BLaER1 treated with 17β-estradiol and CSF1 and Interleukin-3, amounts not matched to agents 10 nM and 100 nM (cell line): ENCODE data around the gene ZNF320.
"Not testable (repeated sequence)": the region's sequence is repeated elsewhere in the genome, so short reads cannot be mapped to it uniquely, and the experiment has no call there.

ENCODE experiments used
- H3K27ac ChIP-seq, 11 experiments: shearing (Covaris generic); formaldehyde crosslinking; 2 replicates each; pipeline ENCODE4 v1.8.1; 2022
- H3K27me3 ChIP-seq, 11 experiments: shearing (Covaris generic); formaldehyde crosslinking; 2 replicates each; pipeline ENCODE4 v1.8.1; 2022
- H3K36me3 ChIP-seq, 11 experiments: shearing (Covaris generic); formaldehyde crosslinking; 2 replicates each; pipeline ENCODE4 v1.8.1; 2022
- H3K4me1 ChIP-seq, 10 experiments: shearing (Covaris generic); formaldehyde crosslinking; 2 replicates each; pipeline ENCODE4 v1.8.1; 2022
- H3K4me2 ChIP-seq, 11 experiments: shearing (Covaris generic); formaldehyde crosslinking; 2 replicates each; pipeline ENCODE4 v1.8.1; 2022
- H3K4me3 ChIP-seq, 10 experiments: shearing (Covaris generic); formaldehyde crosslinking; 2 replicates each; pipeline ENCODE4 v1.8.1; 2022
- H3K9ac ChIP-seq, 11 experiments: shearing (Covaris generic); formaldehyde crosslinking; 2 replicates each; pipeline ENCODE4 v1.8.1; 2022
- H3K9me3 ChIP-seq, 11 experiments: shearing (Covaris generic); formaldehyde crosslinking; replicated peaks in 1 of 11; 2 replicates each; pipeline ENCODE4 v1.8.1; 2022
- H4K20me1 ChIP-seq, 11 experiments: shearing (Covaris generic); formaldehyde crosslinking; 2 replicates each; pipeline ENCODE4 v1.8.1; 2022
- Cebpa-rat ChIP-seq, 11 experiments: shearing (Covaris generic); IDR thresholded peaks; 2 replicates each; pipeline ENCODE4 v1.8.1; 2022

Gene ZNF320

DNA sequence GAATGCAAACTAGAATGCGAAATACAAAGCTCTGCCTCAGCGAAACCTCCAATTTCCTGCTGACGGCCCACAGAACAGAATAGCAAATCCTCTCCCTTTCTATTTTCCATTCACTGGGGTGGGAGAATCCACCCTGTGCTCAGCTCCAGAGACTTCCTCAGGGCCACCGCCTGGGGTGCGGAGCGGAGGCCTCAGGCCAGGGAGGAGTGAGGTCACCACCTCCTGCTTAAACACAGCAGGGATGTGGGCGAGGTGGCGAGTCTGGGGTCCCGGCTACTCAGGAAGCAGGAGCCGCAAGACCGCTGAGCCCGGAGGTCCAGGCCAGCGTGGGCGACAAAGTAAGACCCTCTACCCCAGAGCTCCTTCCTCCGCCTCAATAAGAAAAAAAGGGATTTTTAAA lies 666 bp upstream of the ZNF320 start:
- Histone ChIP-seq H3K9me3 (0 out of 22 replicates have a peak, but pooled peaks cover 0 to 11% (median 0%) of the 10 kb centered on the region in 11 experiments), H3K4me3 (peak overlapping the region in 8 of 10 experiments; percentile 72 to 87 (median 82); a peak in 12 of 20 replicates), H3K9ac (peak overlapping the region in 7 of 11 experiments; percentile 12 to 95 (median 91); a peak in 6 of 22 replicates), H3K4me2 (peak overlapping the region; percentile 52 to 95 (median 63); a peak in 21 of 22 replicates), H4K20me1 (peaks cover 0 to 21% (median 0%) of the 10 kb centered on the region in 11 experiments; a peak in 6 of 22 replicates), H3K27me3 (no peaks in the 10 kb centered on the region), H3K4me1 (peaks cover 16 to 27% (median 21%) of the 10 kb centered on the region in 10 experiments; a peak in 19 of 20 replicates), H3K27ac (peak overlapping the region in 9 of 11 experiments; percentile 15 to 97 (median 91); a peak in 14 of 22 replicates), H3K36me3 (peaks cover 24 to 27% (median 25%) of the 10 kb centered on the region in 11 experiments)
- no peak for TF ChIP-seq Cebpa-rat (IDR thresholded peaks at IDR 0.05)

DNA sequence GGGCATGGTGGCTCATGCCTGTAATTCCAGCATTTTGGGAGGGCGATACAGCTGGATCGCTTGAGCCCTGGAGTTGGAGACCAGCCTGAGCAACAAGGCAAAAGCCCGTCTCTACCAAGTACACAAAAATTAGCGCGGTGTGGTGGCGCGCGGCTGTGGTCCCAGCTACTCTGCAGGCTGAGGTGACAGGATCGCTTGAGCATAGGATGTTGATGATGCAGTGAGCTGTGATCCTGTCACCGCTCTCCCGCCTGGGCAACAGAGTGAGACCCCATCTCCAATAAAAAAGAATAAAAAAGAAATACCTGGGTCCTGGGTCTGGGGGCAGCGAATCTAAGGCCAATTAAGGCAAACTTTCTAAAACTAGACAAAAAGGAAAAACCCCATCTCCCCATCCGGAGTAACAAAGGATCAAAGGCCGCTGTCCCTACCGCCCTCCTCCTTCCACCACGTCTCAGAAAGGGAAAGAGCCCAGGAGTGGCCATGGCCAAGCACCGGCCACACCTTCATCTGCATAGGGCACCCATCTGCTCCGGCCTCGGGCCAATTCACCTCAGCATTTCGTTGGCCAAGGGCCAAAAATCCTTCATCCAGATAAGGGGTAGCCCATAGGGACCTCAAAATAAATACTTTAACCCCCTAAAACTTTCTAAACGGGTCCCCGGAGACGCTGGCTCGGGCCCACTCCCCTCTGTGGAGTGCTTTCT lies 851 bp downstream of the ZNF320 start:
- Histone ChIP-seq H3K36me3 (peaks cover 35 to 39% (median 37%) of the 10 kb centered on the region in 11 experiments), H3K27me3 (no peaks in the 10 kb centered on the region), H3K27ac (peak overlapping the region; percentile 85 to 97 (median 91)), H4K20me1 (peaks cover 0 to 32% (median 3%) of the 10 kb centered on the region in 11 experiments; a peak in 9 of 22 replicates), H3K9ac (peak overlapping the region; percentile 88 to 95 (median 92)), H3K4me1 (peaks cover 16 to 27% (median 21%) of the 10 kb centered on the region in 10 experiments; a peak in 19 of 20 replicates), H3K4me2 (peak overlapping the region; percentile 87 to 99 (median 94)), H3K4me3 (peak overlapping the region; percentile 72 to 87 (median 82)), H3K9me3 (0 out of 22 replicates have a peak, but pooled peaks cover 0 to 11% (median 0%) of the 10 kb centered on the region in 11 experiments)
- no peak for TF ChIP-seq Cebpa-rat (IDR thresholded peaks at IDR 0.05)

DNA sequence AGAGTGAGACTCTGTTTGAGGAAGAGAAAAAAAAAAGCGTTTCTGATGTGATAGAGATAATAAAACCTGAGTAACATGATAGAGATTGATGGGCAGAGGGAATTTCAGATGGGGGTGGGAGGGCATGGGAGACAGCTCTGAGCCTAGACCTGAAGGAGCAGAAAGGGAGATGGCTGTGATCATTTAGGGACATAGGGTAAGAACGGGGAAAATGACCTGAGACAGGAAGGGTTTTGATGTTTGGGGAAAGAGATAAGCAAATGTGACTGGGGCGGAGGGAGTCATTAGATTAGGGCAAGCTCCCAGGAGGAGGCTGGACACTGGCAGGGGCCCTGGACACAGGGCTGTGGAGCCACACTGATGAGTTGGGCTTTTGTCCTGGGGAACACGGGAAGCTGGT lies 6.1 kb downstream of the ZNF320 start:
- peaks cover 82 to 88% (median 84%) of the 10 kb centered on the region in 11 experiments for H3K36me3 ChIP-seq
- peaks cover 4 to 25% (median 5%) of the 10 kb centered on the region in 11 experiments; a peak in 19 of 22 replicates for H3K9me3 ChIP-seq
- no peak for TF ChIP-seq Cebpa-rat (IDR thresholded peaks at IDR 0.05)
- peaks cover 0 to 33% (median 3%) of the 10 kb centered on the region in 11 experiments; a peak in 10 of 22 replicates for H4K20me1 ChIP-seq
- H3K9ac ChIP-seq = no peak overlapping the region
- H3K4me1 ChIP-seq = peaks cover 5 to 13% (median 6%) of the 10 kb centered on the region in 10 experiments; a peak in 19 of 20 replicates
- H3K4me3 ChIP-seq = no peak overlapping the region
- no peaks in the 10 kb centered on the region for H3K27me3 ChIP-seq
- H3K27ac ChIP-seq = no peak overlapping the region
- H3K4me2 ChIP-seq = no peak overlapping the region

DNA sequence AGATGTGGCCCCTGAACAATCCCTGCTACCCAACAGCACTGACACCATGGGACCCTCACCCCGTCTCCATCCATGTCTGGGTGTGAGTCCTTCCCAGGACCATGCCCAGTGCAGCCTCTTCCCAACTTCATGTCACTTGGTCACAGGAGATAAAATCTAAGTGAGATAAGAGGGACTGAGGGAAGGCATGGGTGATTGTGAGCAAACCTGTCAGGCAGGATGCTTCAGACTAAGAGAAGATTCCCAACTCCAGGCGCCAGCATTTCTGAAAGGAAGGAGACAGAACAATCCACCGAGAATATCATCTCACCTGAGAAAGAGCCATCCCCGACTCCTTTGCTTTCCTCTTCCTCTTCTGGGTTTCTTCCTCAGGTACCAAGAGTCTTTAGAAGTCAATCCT lies 7.5 kb downstream of the ZNF320 start:
- Histone ChIP-seq H3K9me3 (peaks cover 15 to 35% (median 18%) of the 10 kb centered on the region in 11 experiments), H3K27me3 (no peaks in the 10 kb centered on the region), H3K9ac (no peak overlapping the region), H3K4me3 (no peak overlapping the region), H3K4me2 (no peak overlapping the region), H3K27ac (no peak overlapping the region), H3K36me3 (peaks cover 88 to 95% (median 90%) of the 10 kb centered on the region in 11 experiments), H4K20me1 (peaks cover 0 to 31% (median 0%) of the 10 kb centered on the region in 11 experiments; a peak in 10 of 22 replicates), H3K4me1 (no peaks in the 10 kb centered on the region)
- no peak for TF ChIP-seq Cebpa-rat (IDR thresholded peaks at IDR 0.05)

DNA sequence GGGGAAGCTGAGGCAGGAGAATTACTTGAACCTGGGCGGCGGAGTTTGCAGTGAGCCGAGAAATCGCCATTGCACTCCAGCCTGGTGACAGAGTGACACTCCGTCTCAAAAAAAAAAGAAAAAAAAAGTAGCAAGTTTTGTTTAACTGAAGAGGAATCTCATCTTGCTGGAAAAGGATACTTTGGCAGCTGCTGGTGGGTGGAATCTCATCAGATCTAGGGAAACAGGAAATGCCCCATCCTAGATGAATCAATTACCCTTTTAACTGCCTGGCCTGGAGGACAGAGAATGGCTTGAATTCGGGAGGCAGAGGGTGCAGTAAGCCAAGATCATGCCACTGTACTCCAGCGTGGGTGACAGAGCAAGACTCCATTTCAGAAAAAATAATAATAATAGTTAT lies 8.4 kb downstream of the ZNF320 start:
- no peak for TF ChIP-seq Cebpa-rat (IDR thresholded peaks at IDR 0.05)
- no peak overlapping the region for H3K4me3 ChIP-seq
- H3K4me1 ChIP-seq = no peaks in the 10 kb centered on the region
- no peak overlapping the region for H3K4me2 ChIP-seq
- H3K27ac ChIP-seq = no peak overlapping the region
- H3K27me3 ChIP-seq = no peaks in the 10 kb centered on the region
- no peak overlapping the region for H3K9ac ChIP-seq
- peaks cover 88 to 95% (median 91%) of the 10 kb centered on the region in 11 experiments for H3K36me3 ChIP-seq
- peaks cover 24 to 37% (median 27%) of the 10 kb centered on the region in 11 experiments for H3K9me3 ChIP-seq
- peaks cover 0 to 22% (median 0%) of the 10 kb centered on the region in 11 experiments; a peak in 9 of 22 replicates for H4K20me1 ChIP-seq

DNA sequence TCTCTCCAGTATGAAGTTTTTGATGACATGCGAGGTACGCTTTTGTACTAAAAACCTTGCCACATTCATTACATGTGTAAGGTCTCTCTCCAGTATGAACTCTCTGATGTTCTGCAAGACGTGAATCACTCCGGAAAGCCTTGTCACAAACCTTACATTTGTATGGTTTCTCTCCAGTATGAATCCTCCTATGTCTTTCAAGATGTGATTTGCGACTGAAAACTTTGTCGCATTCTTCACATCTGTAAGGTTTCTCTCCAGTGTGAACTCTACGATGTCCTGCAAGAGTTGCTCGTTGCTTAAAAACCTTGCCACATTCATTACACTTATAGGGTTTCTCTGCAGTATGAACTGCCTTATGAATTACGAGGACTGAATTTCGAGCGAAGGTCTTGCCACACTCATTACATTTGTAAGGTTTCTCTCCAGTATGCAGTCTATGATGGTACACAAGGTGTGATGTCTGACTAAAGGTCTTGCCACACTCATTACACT lies 16.5 kb downstream of the ZNF320 start:
- peak overlapping the region; percentile 11 to 44 (median 22); a peak in 9 of 20 replicates for H3K4me3 ChIP-seq
- H3K9ac ChIP-seq = no peak overlapping the region
- no peak overlapping the region for H3K27ac ChIP-seq
- no peaks in the 10 kb centered on the region for H3K4me1 ChIP-seq
- peaks cover 81 to 96% (median 91%) of the 10 kb centered on the region in 11 experiments for H3K36me3 ChIP-seq
- no peaks in the 10 kb centered on the region; a peak in 1 of 22 replicates for H3K27me3 ChIP-seq
- H3K9me3 ChIP-seq = peaks cover 74 to 97% (median 85%) of the 10 kb centered on the region in 11 experiments
- TF ChIP-seq Cebpa-rat (IDR thresholded peaks at IDR 0.05) = no peak
- H4K20me1 ChIP-seq = no peaks in the 10 kb centered on the region
- no peak overlapping the region for H3K4me2 ChIP-seq

DNA sequence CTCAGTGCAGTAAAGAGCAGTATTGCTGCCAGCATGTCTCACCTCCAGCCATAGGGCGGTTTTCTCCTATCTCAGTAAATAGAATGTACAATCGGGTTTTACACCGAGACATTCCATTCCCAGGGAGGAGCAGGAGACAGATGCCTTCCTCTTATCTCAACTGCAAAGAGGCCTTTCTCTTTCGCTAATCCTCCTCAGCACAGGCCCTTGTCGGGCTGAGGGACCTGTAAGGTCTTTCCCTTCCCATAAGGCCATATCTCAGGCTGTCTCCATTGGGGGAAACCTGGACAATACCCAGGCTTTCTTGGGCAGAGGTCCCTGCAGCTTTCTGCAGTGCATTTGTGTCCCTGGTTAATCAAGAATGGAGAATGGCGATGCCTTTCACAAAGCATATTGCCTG lies 24.4 kb downstream of the ZNF320 start:
- H3K9me3 ChIP-seq = peaks cover 0 to 24% (median 10%) of the 10 kb centered on the region in 11 experiments; a peak in 12 of 22 replicates
- not testable (repeated sequence) for H3K4me2 ChIP-seq, H3K4me1 ChIP-seq, H3K27ac ChIP-seq, H3K9ac ChIP-seq, H3K4me3 ChIP-seq, H4K20me1 ChIP-seq, H3K27me3 ChIP-seq
- H3K36me3 ChIP-seq = peaks cover 5 to 18% (median 12%) of the 10 kb centered on the region in 11 experiments; a peak in 21 of 22 replicates

DNA sequence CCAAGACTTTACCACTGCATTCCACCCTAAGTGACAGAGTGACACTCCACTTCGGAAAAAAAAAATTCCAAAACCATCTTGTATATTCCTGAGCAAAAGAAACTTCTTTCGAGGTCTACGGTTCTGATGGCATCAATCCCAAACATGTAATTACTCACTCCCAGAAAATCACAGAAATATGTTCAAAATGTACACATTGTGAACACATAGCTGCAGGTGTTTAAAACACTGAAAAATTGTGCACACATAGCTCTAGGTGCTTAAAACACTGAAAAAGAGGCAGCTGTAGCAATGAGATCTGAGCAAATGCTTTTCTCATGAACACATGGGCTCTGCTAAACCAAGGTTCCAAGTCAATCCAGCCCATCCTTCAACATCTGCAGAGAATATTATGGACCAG lies 26.0 kb downstream of the ZNF320 start:
- Histone ChIP-seq H3K36me3 (peaks cover 0 to 10% (median 0%) of the 10 kb centered on the region in 11 experiments; a peak in 5 of 22 replicates), H3K27me3 (no peaks in the 10 kb centered on the region), H3K4me1 (no peaks in the 10 kb centered on the region), H4K20me1 (no peaks in the 10 kb centered on the region), H3K9me3 (peaks cover 0 to 18% (median 6%) of the 10 kb centered on the region in 11 experiments; a peak in 5 of 22 replicates), H3K4me3 (no peak overlapping the region), H3K4me2 (no peak overlapping the region), H3K9ac (no peak overlapping the region), H3K27ac (no peak overlapping the region)
- no peak for TF ChIP-seq Cebpa-rat (IDR thresholded peaks at IDR 0.05)

DNA sequence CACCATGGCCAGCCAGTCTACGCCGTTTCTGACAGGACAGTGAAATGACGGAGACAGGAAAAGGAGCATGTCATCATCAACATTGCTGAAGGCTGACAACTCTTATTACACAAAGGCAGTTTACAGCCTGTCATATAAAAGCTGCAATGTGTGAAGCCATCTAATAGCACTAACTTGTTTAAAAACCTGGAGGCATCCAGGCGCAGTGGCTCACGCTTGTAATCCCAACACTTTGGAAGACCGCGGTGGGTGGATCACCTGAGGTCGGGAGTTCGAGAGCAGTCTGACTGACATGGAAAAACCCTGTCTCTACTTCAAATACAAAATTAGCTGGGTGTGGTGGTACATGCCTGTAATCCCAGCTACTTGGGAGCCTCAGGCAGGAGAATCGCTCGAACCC lies 29.4 kb downstream of the ZNF320 start:
- H3K27ac ChIP-seq, H3K4me1 ChIP-seq, H3K4me2 ChIP-seq: not testable (repeated sequence)

DNA sequence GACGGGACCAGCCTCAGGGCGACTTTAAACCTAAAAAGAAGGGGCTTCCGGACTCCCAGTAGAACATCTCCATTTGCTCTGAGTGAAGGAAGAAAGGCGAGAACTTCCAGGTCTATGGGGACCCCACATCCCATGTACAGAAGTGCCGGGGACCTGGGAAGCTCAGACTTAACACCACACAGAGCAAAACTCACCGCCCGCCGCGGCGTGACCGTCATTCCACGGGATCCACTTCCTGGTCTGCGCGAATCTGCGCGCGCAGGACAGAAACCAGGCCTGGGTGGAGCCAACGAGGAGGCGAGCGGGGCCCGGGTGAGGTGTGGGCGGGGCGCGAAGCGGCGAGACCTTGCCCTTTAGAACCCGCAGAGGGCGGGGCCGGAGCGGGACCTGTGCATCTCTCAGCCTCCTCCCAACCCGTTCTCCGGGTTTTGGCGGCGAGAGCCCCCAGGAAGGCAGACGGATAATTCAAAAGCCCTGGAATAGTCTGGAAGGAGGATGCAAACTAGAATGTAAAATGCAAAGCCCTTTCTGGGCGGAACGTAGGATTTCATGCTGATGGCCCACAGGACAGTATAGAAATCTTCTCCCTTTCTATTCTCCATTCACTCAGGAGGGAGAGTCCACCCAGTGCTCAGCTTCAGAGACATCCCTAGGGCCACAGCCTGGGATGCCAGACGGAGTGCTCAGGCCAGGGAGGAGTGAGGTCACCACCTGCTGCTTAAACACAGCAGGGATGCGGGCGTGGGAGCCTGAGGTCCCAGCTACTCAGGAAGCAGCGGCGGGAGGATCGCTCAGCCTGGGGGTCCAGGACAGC lies 39.9 kb downstream of the ZNF320 start, which contains the start of gene ZNF468:
ZNF468 (minus strand) TSS at position 242 of the 814 bp plus-strand sequence. CDS start 3,347 bp downstream, outside the sequence.
- H4K20me1 ChIP-seq, H3K27me3 ChIP-seq, H3K9me3 ChIP-seq: not testable (repeated sequence)
- peaks cover 18 to 28% (median 23%) of the 10 kb centered on the region in 11 experiments for H3K36me3 ChIP-seq
- peak within 1 kb of the TSS; percentile 75 to 82 (median 78) for H3K4me3 ChIP-seq
- peaks cover 0 to 12% (median 4%) of the 10 kb centered on the region in 10 experiments; a peak in 11 of 20 replicates for H3K4me1 ChIP-seq
- H3K4me2 ChIP-seq = peak within 1 kb of the TSS; percentile 68 to 88 (median 83)
- peak within 1 kb of the TSS; percentile 63 to 86 (median 80); a peak in 21 of 22 replicates for H3K27ac ChIP-seq
- peak within 1 kb of the TSS; percentile 78 to 90 (median 85) for H3K9ac ChIP-seq

More for the DNA sequence above, 29.4 kb downstream of the ZNF320 start:
- not testable (repeated sequence) for H3K36me3 ChIP-seq, H3K4me3 ChIP-seq, H3K9ac ChIP-seq, H3K27me3 ChIP-seq, H4K20me1 ChIP-seq
- peaks cover 0 to 16% (median 6%) of the 10 kb centered on the region in 11 experiments; a peak in 5 of 22 replicates for H3K9me3 ChIP-seq

DNA sequence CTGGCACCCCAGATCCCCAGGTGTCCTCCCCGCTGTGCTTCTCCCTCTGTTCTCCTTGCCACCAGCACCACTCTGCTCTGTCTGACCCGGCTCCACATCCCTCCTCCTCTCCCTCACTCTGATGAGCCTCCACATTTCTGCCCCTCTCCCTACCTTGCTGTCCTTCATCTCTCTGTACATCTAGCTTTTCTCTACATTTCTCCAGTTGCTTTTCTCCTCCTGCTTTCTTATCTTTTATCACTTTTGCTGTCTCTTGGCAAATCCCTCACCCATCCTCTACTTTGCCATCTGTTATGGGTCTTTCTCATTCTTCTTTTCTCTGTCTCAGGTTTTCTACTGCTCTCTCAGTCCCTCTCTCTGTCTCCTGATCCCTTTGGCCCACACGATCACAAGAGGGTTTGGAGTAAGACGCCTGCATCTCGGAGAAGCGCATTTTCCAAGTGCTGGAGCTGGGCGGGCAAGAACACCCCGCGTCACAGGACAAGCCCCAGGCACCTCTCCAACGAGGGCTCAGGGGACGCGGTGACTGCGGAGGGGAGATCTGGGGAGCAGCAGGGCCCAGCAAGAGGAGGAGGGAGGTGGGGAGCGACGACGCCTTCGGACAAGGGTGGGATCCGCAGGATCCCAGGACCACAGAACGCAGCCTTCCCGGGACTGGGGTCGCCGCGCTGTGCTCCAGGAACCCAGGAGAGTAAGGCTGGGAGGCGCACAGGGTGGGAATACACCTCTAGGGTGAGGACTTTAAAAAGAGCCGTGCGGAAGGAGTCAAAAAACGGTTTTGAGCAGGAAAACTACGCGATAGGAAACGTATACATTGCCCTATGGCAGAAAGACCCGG lies 40.7 kb downstream of the ZNF320 start:
- Histone ChIP-seq H3K4me2 (peak overlapping the region; percentile 60 to 84 (median 71)), H3K27ac (peak overlapping the region; percentile 63 to 86 (median 80); a peak in 21 of 22 replicates), H3K4me3 (peak overlapping the region; percentile 75 to 82 (median 78))

More for the DNA sequence above, 40.7 kb downstream of the ZNF320 start:
- peak overlapping the region; percentile 78 to 90 (median 85) for H3K9ac ChIP-seq
- H3K4me1 ChIP-seq = peaks cover 0 to 12% (median 4%) of the 10 kb centered on the region in 10 experiments; a peak in 11 of 20 replicates
- not testable (repeated sequence) for H3K27me3 ChIP-seq, H4K20me1 ChIP-seq, H3K9me3 ChIP-seq
- peaks cover 26 to 33% (median 31%) of the 10 kb centered on the region in 11 experiments for H3K36me3 ChIP-seq
